ENCODE measurements around the gene DCST2. TPM values are rescaled to one million over a fixed set of nuclear protein-coding genes. Genes with fewer than 3 reads are reported as not detected.

DCST2 gene
- total RNA-seq, 1 donor from 2014 or later, result 0.64 TPM

GRCh38 chr1:155017946-155018316 is 15.7 kb downstream of the DCST2 start:
- H3K27ac Mint-ChIP-seq (ENCODE audit: unreplicated experiment), result peak overlapping the region; percentile 84
- peak overlapping the region; percentile 71 for H3K4me3 Mint-ChIP-seq (ENCODE audit: unreplicated experiment)

DNA sequence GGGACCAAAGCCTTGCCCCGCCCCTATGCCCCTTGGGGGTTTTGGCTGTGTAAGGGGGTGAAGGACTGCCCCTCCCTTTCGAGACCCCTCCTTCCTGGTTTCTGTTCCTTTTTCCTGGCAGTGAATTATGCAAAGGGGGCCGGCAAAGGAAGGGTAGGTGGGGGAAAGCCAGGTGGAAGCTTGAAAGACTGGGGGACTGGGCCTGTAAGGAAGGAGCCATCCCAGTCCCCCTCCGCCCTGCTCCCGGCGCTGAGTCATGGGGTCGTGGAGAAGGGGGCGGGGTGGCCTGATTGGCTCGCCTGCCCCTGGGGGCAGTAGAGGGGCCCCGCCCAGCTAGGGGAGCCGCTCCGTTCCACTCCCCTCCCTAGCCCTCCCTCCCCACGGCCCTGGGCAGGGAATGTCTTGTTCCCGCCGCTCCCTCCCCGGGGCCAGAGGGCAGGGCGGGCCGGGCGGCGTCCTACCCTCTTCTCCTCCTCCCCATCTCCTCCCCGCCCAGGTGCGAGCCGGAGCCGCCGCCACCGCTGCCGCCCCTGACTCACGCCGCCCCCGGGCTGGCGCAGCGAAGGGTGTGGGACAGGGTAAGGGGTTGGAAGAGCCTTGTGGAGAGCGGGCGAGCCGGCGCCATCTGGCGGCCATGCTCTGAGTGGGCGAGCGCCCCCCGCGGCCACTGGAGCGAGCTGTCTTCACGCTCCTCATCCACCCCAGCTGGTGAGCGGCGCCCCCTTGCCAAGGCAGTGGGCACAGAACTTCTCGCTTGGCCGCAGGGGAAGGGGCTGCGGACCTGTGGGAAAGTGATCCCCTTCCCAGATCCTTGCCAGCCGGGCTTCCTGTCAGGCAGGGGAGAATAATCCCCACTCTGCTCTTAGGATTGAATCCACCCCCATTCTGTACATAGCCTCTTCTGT is 16.3 kb downstream of the DCST2 start:
- H3K9me3 Mint-ChIP-seq (ENCODE audit: unreplicated experiment), result peaks cover 12% of the 10 kb centered on the region
- H3K4me1 Mint-ChIP-seq (ENCODE audit: low read depth, unreplicated experiment), result peaks cover 19% of the 10 kb centered on the region
- DNase-seq, result peak; percentile 93
- H3K27ac Mint-ChIP-seq (ENCODE audit: unreplicated experiment), result peak overlapping the region; percentile 92
- peak overlapping the region; percentile 72 for H3K4me3 Mint-ChIP-seq (ENCODE audit: unreplicated experiment)
- TF ChIP-seq, protein P1, sequence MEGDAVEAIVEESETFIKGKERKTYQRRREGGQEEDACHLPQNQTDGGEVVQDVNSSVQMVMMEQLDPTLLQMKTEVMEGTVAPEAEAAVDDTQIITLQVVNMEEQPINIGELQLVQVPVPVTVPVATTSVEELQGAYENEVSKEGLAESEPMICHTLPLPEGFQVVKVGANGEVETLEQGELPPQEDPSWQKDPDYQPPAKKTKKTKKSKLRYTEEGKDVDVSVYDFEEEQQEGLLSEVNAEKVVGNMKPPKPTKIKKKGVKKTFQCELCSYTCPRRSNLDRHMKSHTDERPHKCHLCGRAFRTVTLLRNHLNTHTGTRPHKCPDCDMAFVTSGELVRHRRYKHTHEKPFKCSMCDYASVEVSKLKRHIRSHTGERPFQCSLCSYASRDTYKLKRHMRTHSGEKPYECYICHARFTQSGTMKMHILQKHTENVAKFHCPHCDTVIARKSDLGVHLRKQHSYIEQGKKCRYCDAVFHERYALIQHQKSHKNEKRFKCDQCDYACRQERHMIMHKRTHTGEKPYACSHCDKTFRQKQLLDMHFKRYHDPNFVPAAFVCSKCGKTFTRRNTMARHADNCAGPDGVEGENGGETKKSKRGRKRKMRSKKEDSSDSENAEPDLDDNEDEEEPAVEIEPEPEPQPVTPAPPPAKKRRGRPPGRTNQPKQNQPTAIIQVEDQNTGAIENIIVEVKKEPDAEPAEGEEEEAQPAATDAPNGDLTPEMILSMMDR (IDR thresholded peaks at IDR 0.05; ENCODE audit: partially characterized antibody, unreplicated experiment), result peak; percentile 93
- H3K36me3 Mint-ChIP-seq (ENCODE audit: unreplicated experiment), result no peaks in the 10 kb centered on the region
- H3K27me3 Mint-ChIP-seq (ENCODE audit: unreplicated experiment), result peaks cover 12% of the 10 kb centered on the region

More at GRCh38 chr1:155017946-155018316, 15.7 kb downstream of the DCST2 start:
- Mint-ChIP-seq H3K27me3 (ENCODE audit: unreplicated experiment) (peaks cover 12% of the 10 kb centered on the region), H3K4me1 (ENCODE audit: low read depth, unreplicated experiment) (peaks cover 19% of the 10 kb centered on the region), H3K36me3 (ENCODE audit: unreplicated experiment) (no peaks in the 10 kb centered on the region), H3K9me3 (ENCODE audit: unreplicated experiment) (peaks cover 12% of the 10 kb centered on the region)
- DNase-seq, result no peak
- TF ChIP-seq, protein P1 (IDR thresholded peaks at IDR 0.05; ENCODE audit: partially characterized antibody, unreplicated experiment), result no peak

GRCh38 chr1:155016231-155016831 is 17.2 kb downstream of the DCST2 start:
- Mint-ChIP-seq H3K4me1 (ENCODE audit: low read depth, unreplicated experiment) (peaks cover 20% of the 10 kb centered on the region), H3K36me3 (ENCODE audit: unreplicated experiment) (no peaks in the 10 kb centered on the region), H3K4me3 (ENCODE audit: unreplicated experiment) (peak overlapping the region; percentile 59), H3K27me3 (ENCODE audit: unreplicated experiment) (peaks cover 7% of the 10 kb centered on the region), H3K27ac (ENCODE audit: unreplicated experiment) (no peak overlapping the region), H3K9me3 (ENCODE audit: unreplicated experiment) (peaks cover 12% of the 10 kb centered on the region)
- TF ChIP-seq, protein P1 (IDR thresholded peaks at IDR 0.05; ENCODE audit: partially characterized antibody, unreplicated experiment), result no peak
- no peak for DNase-seq

DNA sequence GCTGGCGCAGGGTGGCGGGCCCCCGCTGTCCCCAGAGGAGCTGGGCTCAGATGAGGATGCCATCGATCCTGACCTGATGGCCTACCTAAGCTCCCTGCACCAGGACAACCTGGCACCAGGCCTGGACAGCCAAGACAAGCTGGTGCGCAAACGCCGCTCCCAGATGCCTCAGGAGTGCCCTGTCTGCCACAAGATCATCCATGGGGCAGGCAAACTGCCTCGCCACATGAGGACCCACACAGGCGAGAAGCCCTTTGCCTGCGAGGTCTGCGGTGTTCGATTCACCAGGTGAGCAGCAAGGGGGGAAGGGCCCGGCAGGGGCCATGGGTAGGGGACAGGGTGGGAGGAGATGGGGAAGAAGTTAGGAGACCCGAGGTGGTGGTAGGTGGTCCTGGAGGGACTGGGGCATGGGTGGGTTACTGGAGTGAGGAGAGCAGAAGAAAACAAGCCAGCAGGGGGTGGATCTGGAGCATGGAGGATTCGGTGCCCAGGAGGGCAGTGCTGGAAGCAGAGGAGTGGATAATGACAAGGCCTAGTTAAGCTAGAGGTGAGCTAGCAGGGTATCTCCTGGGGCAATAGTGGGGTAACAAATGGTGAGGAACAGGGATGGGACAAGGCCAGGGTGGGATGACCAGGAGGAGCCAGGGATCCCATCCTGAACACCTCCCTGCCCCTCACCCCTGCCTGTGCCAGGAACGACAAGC is 17.9 kb downstream of the DCST2 start:
- no peak overlapping the region for H3K27ac Mint-ChIP-seq (ENCODE audit: unreplicated experiment)
- peaks cover 6% of the 10 kb centered on the region for H3K27me3 Mint-ChIP-seq (ENCODE audit: unreplicated experiment)
- DNase-seq, result no peak
- TF ChIP-seq, protein P1 (IDR thresholded peaks at IDR 0.05; ENCODE audit: partially characterized antibody, unreplicated experiment), result no peak
- H3K4me3 Mint-ChIP-seq (ENCODE audit: unreplicated experiment), result peak overlapping the region; percentile 42
- H3K4me1 Mint-ChIP-seq (ENCODE audit: low read depth, unreplicated experiment), result peaks cover 20% of the 10 kb centered on the region
- peaks cover 12% of the 10 kb centered on the region for H3K9me3 Mint-ChIP-seq (ENCODE audit: unreplicated experiment)
- H3K36me3 Mint-ChIP-seq (ENCODE audit: unreplicated experiment), result no peaks in the 10 kb centered on the region

All from glutamatergic neuron (in vitro differentiated cells).